Measurements from ENCODE around the gene OIP5. TPM values are rescaled to one million over a fixed set of nuclear protein-coding genes. Genes with fewer than 3 reads are reported as not detected.

OIP5 gene
- polyA plus RNA-seq, 3 donors, result 0.05 to 0.28 (median 0.22) TPM

GRCh38 chr15:41333026-41333562 lies 703 bp upstream of the OIP5 start:
- peak; percentile 30 to 61 (median 61) for DNase-seq
- H4K20me1 ChIP-seq (ENCODE audit: insufficient read depth, low read length), result no peaks in the 10 kb centered on the region
- H3K27ac Mint-ChIP-seq, result peak overlapping the region; percentile 90 to 98 (median 95)
- H3K27ac ChIP-seq (ENCODE audit: low read depth in 1 of 2, low read length in 2 of 2), result peak overlapping the region; percentile 59 to 79
- H3K4me1 Mint-ChIP-seq, result peaks cover 42% of the 10 kb centered on the region
- H3K27me3 ChIP-seq (ENCODE audit: control insufficient read depth in 2 of 2, insufficient read depth in 2 of 2, low read length in 2 of 2), result no peaks in the 10 kb centered on the region
- intact Hi-C loops (cut with micrococcal nuclease), result loop anchor here (5.0 kb wide), 5 partner anchors 41 to 431 kb away; partner anchors contain the start of genes RTF1 (in 2 of the 2), CHP1 (in 1 of the 2) and EXD1 (in 1 of the 2)
- peaks cover 73% of the 10 kb centered on the region for H3K79me2 ChIP-seq (ENCODE audit: insufficient read depth, low read length)
- peak overlapping the region; percentile 74 for H3K9ac ChIP-seq (ENCODE audit: insufficient read depth, low read length, poor library complexity, severe bottlenecking)
- H3K9me3 ChIP-seq (replicated peaks in 1 of 2; ENCODE audit: control insufficient read depth in 1 of 2, insufficient read depth in 1 of 2, low read length in 2 of 2), result no peaks in the 10 kb centered on the region
- H3K4me3 Mint-ChIP-seq, result peak overlapping the region; percentile 98 to 100
- H3K9me3 Mint-ChIP-seq, result peaks cover 0 to 2% (median 0%) of the 10 kb centered on the region in 7 donors
- no peaks in the 10 kb centered on the region for H3K36me3 ChIP-seq (replicated peaks in 1 of 2; ENCODE audit: control insufficient read depth in 1 of 2, insufficient read depth in 2 of 2, low read length in 2 of 2)
- peak overlapping the region; percentile 100 for H2AFZ ChIP-seq (ENCODE audit: insufficient read depth, low read depth, low read length, poor library complexity, severe bottlenecking)
- no peak for TF ChIP-seq CTCF (IDR thresholded peaks at IDR 0.05)
- under 1% methylated on average over 18 of the region's 26 CpGs for WGBS (ENCODE audit: insufficient coverage)
- peak overlapping the region; percentile 81 to 94 (median 81) for H3K4me3 ChIP-seq (replicated peaks in 1 of 3; ENCODE audit: low read depth in 2 of 3, low read length in 3 of 3)
- peaks cover 23 to 37% of the 10 kb centered on the region in 2 donors for H3K4me1 ChIP-seq (ENCODE audit: control insufficient read depth in 1 of 2, insufficient read depth in 2 of 2, low read length in 2 of 2)
- peaks cover 2 to 13% of the 10 kb centered on the region in 2 donors for H3K36me3 Mint-ChIP-seq
- H3K27me3 Mint-ChIP-seq (ENCODE audit: low read depth in 3 of 3), result peaks cover 0 to 2% (median 0%) of the 10 kb centered on the region in 3 donors
- H3K4me2 ChIP-seq (replicated peaks; ENCODE audit: extremely low read depth, low read length, poor library complexity, severe bottlenecking), result peak overlapping the region; percentile 97

- H3K9me3 Mint-ChIP-seq, result peaks cover 0 to 2% (median 0%) of the 10 kb centered on the region in 7 donors
- TF ChIP-seq CTCF (IDR thresholded peaks at IDR 0.05), result peak; percentile 79
- peaks cover 2 to 14% of the 10 kb centered on the region in 2 donors for H3K36me3 Mint-ChIP-seq
- H3K79me2 ChIP-seq (ENCODE audit: insufficient read depth, low read length), result peaks cover 60% of the 10 kb centered on the region
- H3K4me2 ChIP-seq (replicated peaks; ENCODE audit: extremely low read depth, low read length, poor library complexity, severe bottlenecking), result peak overlapping the region; percentile 97
- H3K4me1 Mint-ChIP-seq, result peaks cover 30% of the 10 kb centered on the region
- DNase-seq, result no peak
- WGBS (ENCODE audit: insufficient coverage), result 1% methylated on average over 14 of the region's 14 CpGs
- no peaks in the 10 kb centered on the region for H3K27me3 ChIP-seq (ENCODE audit: control insufficient read depth in 2 of 2, insufficient read depth in 2 of 2, low read length in 2 of 2)
- H3K27ac Mint-ChIP-seq, result peak overlapping the region; percentile 32 to 95 (median 86)
- H3K4me3 ChIP-seq (replicated peaks in 1 of 3; ENCODE audit: low read depth in 2 of 3, low read length in 3 of 3), result peak overlapping the region; percentile 81 to 94 (median 81)
- H4K20me1 ChIP-seq (ENCODE audit: insufficient read depth, low read length), result no peaks in the 10 kb centered on the region
- no peaks in the 10 kb centered on the region for H3K36me3 ChIP-seq (replicated peaks in 1 of 2; ENCODE audit: control insufficient read depth in 1 of 2, insufficient read depth in 2 of 2, low read length in 2 of 2)
- peak overlapping the region; percentile 74 for H3K9ac ChIP-seq (ENCODE audit: insufficient read depth, low read length, poor library complexity, severe bottlenecking)
- peak overlapping the region in 1 of 2 donors; percentile 79 for H3K27ac ChIP-seq (ENCODE audit: low read depth in 1 of 2, low read length in 2 of 2)
- no peaks in the 10 kb centered on the region for H3K9me3 ChIP-seq (replicated peaks in 1 of 2; ENCODE audit: control insufficient read depth in 1 of 2, insufficient read depth in 1 of 2, low read length in 2 of 2)
- no peaks in the 10 kb centered on the region for H3K27me3 Mint-ChIP-seq (ENCODE audit: low read depth in 3 of 3)
- H3K4me3 Mint-ChIP-seq, result peak overlapping the region; percentile 96 to 100
- peaks cover 17 to 29% of the 10 kb centered on the region in 2 donors for H3K4me1 ChIP-seq (ENCODE audit: control insufficient read depth in 1 of 2, insufficient read depth in 2 of 2, low read length in 2 of 2)
- intact Hi-C loops (cut with micrococcal nuclease), result loop anchor here (5.0 kb wide), 5 partner anchors 40 to 430 kb away; partner anchors contain the start of genes RTF1 (in 2 of the 2), CHP1 (in 1 of the 2) and EXD1 (in 1 of the 2)
- H2AFZ ChIP-seq (ENCODE audit: insufficient read depth, low read depth, low read length, poor library complexity, severe bottlenecking), result peak overlapping the region; percentile 100
These were observed 578 bp downstream of the OIP5 start for GRCh38 chr15:41331833-41332193.

Measured in CD14-positive monocyte (primary cell).